ENCODE data around the gene CCDC57.

CCDC57 gene

DNA sequence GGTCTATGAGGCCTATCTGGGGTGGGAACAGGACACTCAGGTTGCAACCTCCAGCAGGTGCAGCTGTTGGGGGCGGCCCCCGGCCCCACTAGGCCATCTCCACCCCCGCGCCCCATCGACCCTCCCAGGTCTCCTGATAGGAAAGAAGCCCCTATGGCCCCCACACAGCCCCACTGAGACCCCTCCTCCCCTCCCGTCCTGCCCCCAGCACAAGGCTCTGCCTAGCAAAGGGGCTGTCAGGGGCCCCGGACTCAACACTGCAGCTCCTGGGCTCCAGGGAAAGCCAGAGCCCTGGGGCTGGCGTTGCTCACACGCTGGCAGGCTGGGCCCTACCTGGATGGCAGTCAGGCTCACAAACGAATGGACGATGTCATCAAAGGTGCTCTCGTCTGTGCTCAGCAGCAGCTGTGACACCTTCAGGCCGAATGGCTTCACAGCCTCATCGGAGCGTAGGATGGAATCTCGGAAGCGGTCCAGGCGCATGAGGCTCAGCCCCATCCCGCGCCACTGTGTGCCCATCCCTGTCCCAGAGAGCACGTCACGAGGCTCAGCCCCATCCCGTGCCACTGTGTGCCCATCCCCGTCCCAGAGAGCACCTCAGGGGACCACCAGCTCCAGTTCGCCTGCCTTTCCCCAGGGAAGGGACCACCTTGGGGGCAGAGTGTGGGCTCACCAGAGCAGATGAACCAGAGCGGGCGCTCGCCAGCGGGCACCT, 121.9 kb downstream of the CCDC57 start:
- Histone ChIP-seq H3K79me2 (ENCODE audit: control insufficient read depth, insufficient read depth, low read length) (peaks cover 37% of the 10 kb centered on the region), H2BK15ac (replicated peaks; ENCODE audit: low read depth) (no peak overlapping the region), H4K8ac (ENCODE audit: low read depth, low read length) (no peak overlapping the region), H2AK5ac (ENCODE audit: low read length) (no peak overlapping the region), H3K4ac (ENCODE audit: low read depth, low read length) (no peak overlapping the region), H3K27me3 (ENCODE audit: insufficient read depth, low read length, poor library complexity) (no peaks in the 10 kb centered on the region), H3K27ac (ENCODE audit: low read depth, low read length) (no peak overlapping the region), H3K56ac (ENCODE audit: low read length) (no peak overlapping the region), H3K36me3 (ENCODE audit: control insufficient read depth, insufficient read depth, low read length) (peaks cover 59% of the 10 kb centered on the region), H3K4me3 (ENCODE audit: low read length) (no peak overlapping the region), H3K18ac (ENCODE audit: low read length) (no peak overlapping the region), H3K23ac (ENCODE audit: low read length) (no peak overlapping the region), H3K79me1 (ENCODE audit: low read length) (peaks cover 22% of the 10 kb centered on the region), H2BK5ac (ENCODE audit: low read length) (no peak overlapping the region), H2BK120ac (ENCODE audit: low read depth, low read length) (no peak overlapping the region), H3K9ac (ENCODE audit: low read length) (no peak overlapping the region), H3K4me1 (ENCODE audit: control insufficient read depth, low read depth, low read length) (no peaks in the 10 kb centered on the region), H3K4me2 (ENCODE audit: low read length) (no peak overlapping the region), H4K5ac (ENCODE audit: low read length) (no peak overlapping the region)
- no CpG with 5 or more reads among the region's 29 CpGs for WGBS (ENCODE audit: extremely low coverage, insufficient coverage, low lambda C conversion rate)
- no peak for DNase-seq

DNA sequence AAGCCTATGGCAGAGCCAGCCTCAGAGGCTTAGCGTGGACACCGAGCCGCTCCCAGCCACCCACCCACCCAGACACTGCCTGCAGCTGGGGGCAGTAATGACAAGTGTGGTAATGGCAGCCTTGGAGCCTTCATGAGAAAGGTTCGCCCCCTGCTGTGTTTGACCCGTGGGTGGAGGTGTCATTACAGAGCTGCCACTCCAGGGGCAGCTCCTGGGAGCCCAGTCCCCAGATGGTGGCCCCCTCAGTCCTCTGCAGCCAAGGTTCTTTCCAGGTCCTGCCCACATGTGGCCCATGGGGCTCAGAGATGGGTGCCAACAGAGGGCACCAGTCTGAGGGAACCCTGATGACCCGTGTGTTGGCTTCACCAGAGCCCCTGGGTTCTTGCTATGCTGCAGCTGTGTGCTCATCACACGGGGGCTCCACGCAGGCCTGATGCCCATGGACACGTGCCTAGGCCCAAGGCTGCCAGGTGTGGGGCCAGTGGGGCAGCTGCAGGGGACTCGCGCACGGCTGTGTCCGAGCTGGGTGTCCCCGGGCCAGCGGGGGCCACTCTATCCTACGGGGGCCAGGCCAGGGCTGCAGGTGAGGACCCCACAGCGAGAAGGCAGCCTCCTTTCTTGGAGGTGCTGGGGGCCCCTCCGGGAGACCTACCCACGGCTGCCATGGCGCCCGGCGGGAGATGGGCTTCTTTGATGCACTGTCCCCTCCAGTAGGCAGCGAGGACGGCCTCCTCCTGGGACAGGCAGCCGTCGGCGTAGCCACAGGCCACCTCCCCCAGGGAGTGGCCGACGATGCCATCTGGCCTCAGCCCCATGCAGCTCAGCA, 122.7 kb downstream of the CCDC57 start:
- Histone ChIP-seq H3K56ac (ENCODE audit: low read length) (no peak overlapping the region), H3K4me1 (ENCODE audit: control insufficient read depth, low read depth, low read length) (no peaks in the 10 kb centered on the region), H3K27me3 (ENCODE audit: insufficient read depth, low read length, poor library complexity) (no peaks in the 10 kb centered on the region), H3K4me3 (ENCODE audit: low read length) (no peak overlapping the region), H3K9ac (ENCODE audit: low read length) (no peak overlapping the region), H3K36me3 (ENCODE audit: control insufficient read depth, insufficient read depth, low read length) (peaks cover 62% of the 10 kb centered on the region), H3K27ac (ENCODE audit: low read depth, low read length) (no peak overlapping the region), H3K79me2 (ENCODE audit: control insufficient read depth, insufficient read depth, low read length) (peaks cover 30% of the 10 kb centered on the region), H2BK120ac (ENCODE audit: low read depth, low read length) (no peak overlapping the region), H3K23ac (ENCODE audit: low read length) (no peak overlapping the region), H3K4ac (ENCODE audit: low read depth, low read length) (no peak overlapping the region), H2BK15ac (replicated peaks; ENCODE audit: low read depth) (no peak overlapping the region), H4K8ac (ENCODE audit: low read depth, low read length) (no peak overlapping the region), H2AK5ac (ENCODE audit: low read length) (no peak overlapping the region), H4K5ac (ENCODE audit: low read length) (no peak overlapping the region), H3K79me1 (ENCODE audit: low read length) (peaks cover 22% of the 10 kb centered on the region), H3K18ac (ENCODE audit: low read length) (no peak overlapping the region), H2BK5ac (ENCODE audit: low read length) (no peak overlapping the region), H3K4me2 (ENCODE audit: low read length) (no peak overlapping the region)
- WGBS (ENCODE audit: extremely low coverage, insufficient coverage, low lambda C conversion rate) = no CpG with 5 or more reads among the region's 29 CpGs
- no peak for DNase-seq

DNA sequence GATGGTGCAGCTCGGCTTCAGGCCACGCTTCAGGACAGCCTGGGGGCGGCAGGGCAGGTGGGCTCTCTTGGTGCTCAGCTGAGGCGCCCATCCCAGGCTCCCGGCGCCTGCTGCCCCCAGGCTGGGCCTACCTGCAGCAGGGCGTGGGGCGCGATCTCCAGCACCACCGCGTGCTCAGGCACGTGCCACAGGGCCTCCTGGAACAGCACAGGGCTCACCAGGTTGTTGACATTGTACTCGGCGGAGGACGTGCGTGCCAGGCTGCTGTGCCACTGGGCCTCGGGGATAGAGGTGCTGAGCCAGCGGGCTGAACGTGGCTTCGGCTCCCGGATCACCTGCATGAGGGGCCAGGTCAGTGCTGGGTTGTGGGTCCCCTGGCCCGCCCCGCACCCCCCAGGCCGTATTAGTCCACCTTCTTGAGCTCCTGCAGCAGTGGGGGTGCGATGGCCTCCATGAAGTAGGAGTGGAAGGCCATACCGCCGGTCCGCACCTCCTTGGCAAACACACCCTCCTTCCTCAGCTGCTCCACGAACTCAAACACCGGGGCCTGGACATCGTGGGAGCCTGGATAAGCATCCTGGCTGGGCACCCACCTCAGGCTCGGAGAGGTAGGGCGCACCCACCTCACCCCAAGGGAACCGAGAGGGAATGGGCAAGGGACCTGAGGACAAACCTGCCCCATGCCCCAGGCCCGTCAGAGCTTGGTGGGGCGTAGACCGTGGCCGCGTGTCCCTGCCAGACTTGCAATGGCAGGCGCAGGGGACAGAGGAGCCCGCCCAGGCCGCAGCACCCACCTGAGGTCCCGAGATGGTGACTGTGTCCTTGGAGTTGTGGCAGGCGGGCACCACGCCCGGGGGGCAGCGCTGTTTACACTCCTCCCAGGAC, 123.6 kb downstream of the CCDC57 start:
- WGBS (ENCODE audit: extremely low coverage, insufficient coverage, low lambda C conversion rate) = no CpG with 5 or more reads among the region's 47 CpGs
- Histone ChIP-seq H3K4me1 (ENCODE audit: control insufficient read depth, low read depth, low read length) (no peaks in the 10 kb centered on the region), H3K36me3 (ENCODE audit: control insufficient read depth, insufficient read depth, low read length) (peaks cover 63% of the 10 kb centered on the region)

DNA sequence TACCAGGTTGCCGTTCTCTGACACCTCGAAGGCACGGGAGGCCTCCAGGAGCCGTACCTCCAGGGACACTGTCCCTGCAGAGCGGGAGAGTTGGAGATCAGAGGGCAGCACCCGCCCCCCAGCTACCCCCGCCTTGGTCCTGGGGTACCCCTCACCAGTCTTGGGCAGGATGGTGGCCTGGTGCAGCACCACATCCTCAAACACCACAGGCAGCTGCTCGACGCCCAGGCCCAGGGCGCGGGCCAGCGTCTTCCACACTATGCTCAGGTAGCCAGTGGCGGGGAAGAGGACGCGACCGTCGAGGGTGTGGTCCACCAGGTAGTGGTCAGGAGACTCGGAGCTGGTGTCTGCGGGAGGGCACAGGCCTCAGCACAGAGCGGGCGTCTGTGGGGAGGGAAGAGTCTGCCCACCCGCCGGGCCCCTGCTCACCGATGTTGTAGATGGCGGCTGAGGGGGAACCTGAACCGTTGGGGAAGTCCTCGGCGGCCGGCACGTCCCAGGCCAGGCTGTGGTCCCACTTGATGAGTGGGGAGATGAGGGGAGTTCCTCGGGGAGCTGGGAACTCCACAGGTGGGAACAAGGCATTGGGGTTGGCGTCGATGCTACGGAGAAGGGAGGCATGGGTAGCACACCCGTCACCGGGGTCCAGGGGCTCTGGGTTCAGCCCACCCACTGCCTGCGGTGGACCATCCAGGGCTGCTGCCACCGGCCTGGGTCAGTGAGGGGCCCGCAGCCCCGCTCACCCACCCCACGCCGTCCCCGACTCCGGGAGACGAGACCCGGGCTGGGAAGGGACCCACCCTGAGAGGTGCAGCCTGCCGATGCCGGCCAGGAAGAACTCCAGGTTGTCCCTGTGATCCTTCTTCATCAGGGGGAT, 124.4 kb downstream of the CCDC57 start:
- Histone ChIP-seq H2BK5ac (ENCODE audit: low read length) (no peak overlapping the region), H3K9ac (ENCODE audit: low read length) (no peak overlapping the region), H2BK15ac (replicated peaks; ENCODE audit: low read depth) (no peak overlapping the region), H2BK120ac (ENCODE audit: low read depth, low read length) (no peak overlapping the region), H3K4me2 (ENCODE audit: low read length) (no peak overlapping the region), H4K8ac (ENCODE audit: low read depth, low read length) (no peak overlapping the region), H3K27ac (ENCODE audit: low read depth, low read length) (no peak overlapping the region), H3K18ac (ENCODE audit: low read length) (no peak overlapping the region), H3K56ac (ENCODE audit: low read length) (no peak overlapping the region), H3K23ac (ENCODE audit: low read length) (no peak overlapping the region), H3K79me1 (ENCODE audit: low read length) (peaks cover 19% of the 10 kb centered on the region), H3K4me1 (ENCODE audit: control insufficient read depth, low read depth, low read length) (no peaks in the 10 kb centered on the region), H3K27me3 (ENCODE audit: insufficient read depth, low read length, poor library complexity) (no peaks in the 10 kb centered on the region), H3K4me3 (ENCODE audit: low read length) (no peak overlapping the region), H3K4ac (ENCODE audit: low read depth, low read length) (no peak overlapping the region), H3K79me2 (ENCODE audit: control insufficient read depth, insufficient read depth, low read length) (peaks cover 17% of the 10 kb centered on the region), H4K5ac (ENCODE audit: low read length) (no peak overlapping the region), H2AK5ac (ENCODE audit: low read length) (no peak overlapping the region), H3K36me3 (ENCODE audit: control insufficient read depth, insufficient read depth, low read length) (peaks cover 65% of the 10 kb centered on the region)
- WGBS (ENCODE audit: extremely low coverage, insufficient coverage, low lambda C conversion rate) = no CpG with 5 or more reads among the region's 48 CpGs
- no peak for DNase-seq

More for the DNA sequence above, 123.6 kb downstream of the CCDC57 start:
- Histone ChIP-seq H3K27me3 (ENCODE audit: insufficient read depth, low read length, poor library complexity) (no peaks in the 10 kb centered on the region), H4K5ac (ENCODE audit: low read length) (no peak overlapping the region), H2BK5ac (ENCODE audit: low read length) (no peak overlapping the region), H3K9ac (ENCODE audit: low read length) (no peak overlapping the region), H3K18ac (ENCODE audit: low read length) (no peak overlapping the region), H3K4ac (ENCODE audit: low read depth, low read length) (no peak overlapping the region), H3K27ac (ENCODE audit: low read depth, low read length) (no peak overlapping the region), H3K4me2 (ENCODE audit: low read length) (no peak overlapping the region), H3K79me1 (ENCODE audit: low read length) (peaks cover 23% of the 10 kb centered on the region), H4K8ac (ENCODE audit: low read depth, low read length) (no peak overlapping the region), H2AK5ac (ENCODE audit: low read length) (no peak overlapping the region), H3K56ac (ENCODE audit: low read length) (no peak overlapping the region), H3K79me2 (ENCODE audit: control insufficient read depth, insufficient read depth, low read length) (peaks cover 25% of the 10 kb centered on the region), H3K4me3 (ENCODE audit: low read length) (no peak overlapping the region), H2BK15ac (replicated peaks; ENCODE audit: low read depth) (no peak overlapping the region), H2BK120ac (ENCODE audit: low read depth, low read length) (no peak overlapping the region), H3K23ac (ENCODE audit: low read length) (no peak overlapping the region)
- DNase-seq = no peak

All from mesendoderm (in vitro differentiated cells).